GM11168 (cell line): ENCODE data around the gene MAP3K13.
"Not testable (repeated sequence)": the region's sequence is repeated elsewhere in the genome, so short reads cannot be mapped to it uniquely, and the experiment has no call there.

Experiments used
- in situ Hi-C: fragments of 300-500 bp; cut with MboI; formaldehyde crosslinking; loops from one replicate; pipeline ENCODE4 v1.12.0; 2022; ENCODE audit warnings: low sequenced_read_pairs; ENCODE audit not compliant: unreplicated experiment

MAP3K13 gene

DNA sequence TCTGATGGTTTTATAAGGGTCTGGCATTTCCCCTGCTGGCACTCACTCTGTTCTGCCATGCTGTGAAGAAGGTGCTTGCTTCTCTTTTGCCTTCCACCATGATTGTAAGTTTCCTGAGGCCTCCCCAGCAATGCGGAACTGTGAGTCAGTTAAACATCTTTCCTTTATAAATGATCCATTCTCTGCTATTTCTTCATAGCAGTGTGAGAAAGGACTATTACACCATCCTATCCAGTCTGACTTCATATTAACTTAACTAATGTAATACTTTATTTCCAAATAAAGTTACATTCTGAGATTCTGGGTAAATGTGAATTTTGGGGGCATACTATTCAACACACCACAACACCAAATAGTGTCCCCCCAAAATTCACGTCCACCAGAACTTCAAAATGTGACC is 22.2 kb upstream of the MAP3K13 start:
- in situ Hi-C loops = no loop called here

- in situ Hi-C loops = no loop called here
These were observed 21.1 kb upstream of the MAP3K13 start for GRCh38 chr3:185341616-185342458.

- in situ Hi-C loops = no loop called here
These were observed 20.3 kb upstream of the MAP3K13 start for GRCh38 chr3:185342459-185343174.

DNA sequence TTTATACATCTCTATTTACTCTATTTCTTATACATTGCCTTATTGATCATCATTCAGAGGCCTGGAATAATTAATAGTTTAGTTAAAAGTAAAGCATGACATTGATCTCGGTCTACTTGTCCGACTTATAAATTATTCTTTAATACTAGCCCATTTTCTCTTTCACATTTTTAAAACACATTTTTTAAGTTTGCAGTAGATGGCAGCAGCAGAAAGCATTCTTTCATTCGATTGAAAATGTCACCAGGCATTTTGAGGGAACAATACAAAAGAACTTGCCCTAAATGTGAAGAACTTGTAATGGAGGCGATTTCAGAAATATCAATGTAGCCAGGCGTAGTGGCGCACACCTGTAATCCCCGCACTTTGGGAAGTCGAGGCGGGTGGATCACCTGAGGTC is 15.5 kb upstream of the MAP3K13 start:
- in situ Hi-C loops = no loop called here

- in situ Hi-C loops = no loop called here
These were observed 12.1 kb upstream of the MAP3K13 start for GRCh38 chr3:185350841-185351240.

- in situ Hi-C loops = no loop called here
These were observed 11.5 kb upstream of the MAP3K13 start for GRCh38 chr3:185351396-185351795.

DNA sequence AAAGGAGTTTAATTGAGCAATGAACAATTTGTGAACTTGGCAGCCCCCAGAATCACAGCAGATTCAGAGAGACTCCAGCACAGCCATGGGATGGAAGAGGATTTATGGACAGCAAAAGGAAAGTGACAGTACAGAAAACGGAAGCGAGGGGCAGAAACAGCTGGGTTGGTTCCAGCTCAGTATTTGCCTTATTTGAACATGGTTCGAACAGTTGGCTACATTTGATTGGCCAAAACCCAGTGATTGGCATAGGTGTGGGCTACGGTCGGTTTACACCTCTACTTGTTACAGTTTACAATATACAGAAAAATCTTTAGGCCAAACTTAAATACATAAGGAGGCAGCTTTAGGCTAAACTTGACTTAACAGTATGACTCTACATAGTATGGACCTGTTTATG is 9.7 kb upstream of the MAP3K13 start:
- in situ Hi-C loops = no loop called here

DNA sequence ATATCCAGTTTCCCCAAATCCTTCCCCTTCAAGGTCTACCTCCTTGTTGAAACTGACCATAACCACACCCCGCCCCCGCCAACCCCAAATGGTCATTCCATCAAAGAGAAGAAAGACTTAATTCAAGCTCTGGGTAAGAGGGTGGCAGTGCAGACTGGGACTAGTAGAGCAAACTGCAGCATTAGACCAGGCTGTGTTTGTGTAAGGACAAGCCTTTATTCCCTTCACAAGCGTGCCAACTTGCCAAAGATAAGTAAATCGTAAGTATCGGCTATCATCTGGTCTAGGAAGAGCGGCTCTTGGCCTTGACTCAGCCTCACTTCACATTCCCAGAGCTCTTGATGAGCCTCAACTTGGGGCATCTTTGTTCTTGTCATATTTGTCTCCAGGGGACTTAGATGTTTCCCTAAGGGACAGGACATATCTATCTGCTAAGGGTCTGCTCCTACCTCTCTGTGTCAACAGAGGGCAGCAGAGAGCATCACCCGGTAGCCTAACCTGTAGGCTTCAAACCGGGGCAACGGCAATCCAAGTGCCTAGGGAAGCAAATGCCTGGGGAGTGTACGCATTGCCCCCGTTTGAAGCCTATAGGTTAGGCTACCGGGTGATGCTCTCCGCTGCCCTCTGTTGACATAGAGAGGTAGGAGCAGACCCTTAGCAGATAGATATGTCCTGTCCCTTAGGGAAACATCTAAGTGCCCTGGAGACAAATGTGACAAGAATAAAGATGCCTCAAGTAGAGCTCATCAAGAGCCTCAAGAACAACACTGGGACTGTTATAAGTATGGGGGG is 8.9 kb upstream of the MAP3K13 start:
- in situ Hi-C loops = no loop called here

- in situ Hi-C loops = no loop called here
These were observed 6.4 kb upstream of the MAP3K13 start for GRCh38 chr3:185356499-185356898.

DNA sequence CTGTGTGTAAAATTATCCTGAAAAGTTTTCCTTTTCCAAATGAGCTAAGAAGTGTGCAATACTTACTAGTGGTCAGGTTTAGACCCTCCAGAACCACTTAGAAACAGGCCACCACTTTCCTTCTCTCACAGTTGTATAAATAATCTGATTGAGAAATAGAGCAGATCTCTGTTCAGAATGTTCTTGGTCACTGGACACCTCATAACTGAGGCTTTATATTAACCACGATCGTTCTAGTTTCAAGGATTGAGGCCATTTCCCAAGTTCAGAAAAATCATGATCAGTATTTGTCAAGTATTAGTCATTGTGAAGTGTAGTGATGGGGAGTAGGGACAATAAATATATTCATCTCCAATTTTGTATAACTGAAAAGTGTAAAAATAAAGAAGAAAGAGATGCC is 1.0 kb upstream of the MAP3K13 start:
- in situ Hi-C loops = no loop called here

DNA sequence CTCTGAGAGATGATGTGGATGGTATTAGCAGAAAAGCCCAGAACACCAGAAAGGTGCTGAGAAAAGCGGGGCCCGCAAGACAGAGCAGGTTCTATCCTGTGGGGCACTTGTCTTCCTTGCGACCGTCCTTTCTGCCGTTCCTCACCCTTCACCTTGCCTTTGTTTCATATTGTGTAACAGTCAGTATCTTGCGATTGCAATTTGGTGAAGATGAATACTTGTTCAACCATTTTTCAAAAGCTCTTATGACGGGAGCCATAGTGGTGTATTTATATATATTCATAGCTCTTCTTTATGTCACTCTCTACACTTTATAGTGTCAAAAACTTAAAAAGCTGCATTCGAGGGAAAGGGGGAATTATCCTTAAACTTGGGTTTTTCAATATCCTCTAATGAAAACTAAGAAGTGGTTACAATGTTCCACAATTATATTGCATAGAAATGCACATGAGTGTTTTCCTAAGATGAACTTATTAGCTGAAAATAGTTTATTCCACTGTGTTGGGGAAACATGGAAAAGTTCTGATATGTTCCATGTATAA is 797 bp downstream of the MAP3K13 start:
- in situ Hi-C loops = no loop called here

DNA sequence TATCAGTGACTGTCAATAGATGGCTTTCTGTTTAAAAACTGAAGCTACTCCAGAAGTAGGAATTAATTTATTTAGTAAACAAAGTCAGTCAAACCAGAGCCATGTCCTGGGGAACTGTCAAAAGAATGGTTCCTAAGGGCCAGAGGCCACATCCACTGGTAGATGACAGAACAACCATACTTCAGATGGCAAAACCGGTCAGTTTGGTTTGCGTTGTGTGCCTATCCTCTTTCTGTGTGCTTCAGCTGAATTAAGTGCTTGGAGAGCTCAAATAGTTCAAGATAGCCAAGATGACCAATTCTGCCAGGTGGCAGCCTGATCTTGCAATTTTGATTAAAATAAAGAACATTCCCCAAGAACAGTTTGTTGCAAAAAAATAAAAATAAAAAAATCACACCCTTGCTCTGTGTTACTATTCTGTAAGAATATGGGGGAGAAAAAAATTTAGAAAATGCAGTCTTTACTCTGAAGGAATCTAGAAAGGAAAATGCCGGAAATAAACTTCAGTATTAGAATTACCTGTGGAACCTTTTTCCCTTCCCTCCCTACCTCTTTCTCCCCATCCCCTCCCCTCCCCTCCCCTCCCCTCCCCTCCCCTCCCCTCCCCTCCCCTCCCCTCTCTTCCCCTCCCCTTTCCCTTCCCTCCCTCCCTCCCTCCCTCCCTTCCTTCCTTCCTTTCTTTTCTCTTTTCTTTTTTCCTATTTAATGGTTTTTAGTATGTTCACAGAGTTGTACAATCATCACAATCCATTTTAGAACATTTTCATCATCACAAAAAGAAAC is 2.5 kb downstream of the MAP3K13 start:
- in situ Hi-C loops = no loop called here

GRCh38 chr3:185366074-185366335 is 3.1 kb downstream of the MAP3K13 start:
- in situ Hi-C loops = no loop called here

GRCh38 chr3:185366913-185367312 is 4.0 kb downstream of the MAP3K13 start:
- in situ Hi-C loops = no loop called here

DNA sequence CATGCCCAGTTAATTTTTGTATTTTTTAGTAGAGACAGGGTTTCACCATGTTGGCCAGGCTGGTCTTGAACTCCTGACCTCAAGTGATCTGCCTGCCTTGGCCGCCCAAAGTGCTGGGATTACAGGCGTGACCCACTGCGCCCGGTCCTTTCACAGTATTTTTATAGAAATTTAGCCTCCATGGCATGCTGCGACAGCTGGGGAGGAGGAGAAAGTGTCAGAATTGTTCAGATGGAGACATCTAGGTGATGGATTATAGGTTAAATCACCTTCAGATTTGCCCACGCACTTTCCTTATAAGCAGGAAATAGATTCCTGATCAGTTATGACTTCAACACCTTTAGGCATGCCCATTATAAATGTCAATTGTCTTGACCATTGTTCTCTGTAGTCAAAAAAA is 7.4 kb downstream of the MAP3K13 start:
- in situ Hi-C loops = not testable (repeated sequence)

DNA sequence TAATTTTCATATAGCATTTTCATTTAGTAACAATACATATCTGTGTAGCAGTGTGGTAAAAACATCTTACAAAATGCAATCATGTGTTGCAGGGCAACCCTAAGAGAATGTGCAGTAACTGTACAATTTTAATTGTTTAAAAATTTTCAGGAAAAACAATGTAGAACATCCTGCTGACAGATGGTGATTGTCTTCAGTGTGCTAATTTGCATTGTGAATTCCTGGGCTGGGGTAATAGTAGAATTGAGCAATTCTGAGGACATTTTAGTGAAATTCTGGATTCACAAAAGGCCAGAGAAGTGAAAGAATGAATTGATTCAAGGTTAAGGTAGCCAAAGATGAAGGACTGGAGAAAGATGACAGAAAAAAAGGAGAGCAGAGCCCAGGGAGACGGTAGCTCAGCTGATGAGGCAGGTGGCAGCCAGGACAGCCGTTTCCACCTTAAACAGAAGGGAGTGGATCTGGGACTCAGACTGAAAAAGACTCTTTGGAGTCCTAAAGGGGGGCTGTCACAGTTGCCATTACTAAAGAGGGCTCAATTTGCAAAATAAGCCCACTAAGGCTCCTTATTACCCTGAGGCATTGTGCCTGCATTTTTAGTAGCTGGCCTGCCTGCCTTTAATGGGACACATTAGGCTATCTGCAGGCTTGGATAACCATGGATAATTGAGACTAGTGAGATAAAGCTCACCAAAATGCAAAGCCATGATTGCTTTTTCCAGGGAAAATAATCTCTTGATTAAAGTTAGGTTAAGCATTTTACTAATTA is 8.6 kb downstream of the MAP3K13 start:
- in situ Hi-C loops = no loop called here

GRCh38 chr3:185381320-185382058 is 18.6 kb downstream of the MAP3K13 start:
- in situ Hi-C loops = no loop called here

GRCh38 chr3:185382154-185382553 is 19.2 kb downstream of the MAP3K13 start:
- in situ Hi-C loops = no loop called here

DNA sequence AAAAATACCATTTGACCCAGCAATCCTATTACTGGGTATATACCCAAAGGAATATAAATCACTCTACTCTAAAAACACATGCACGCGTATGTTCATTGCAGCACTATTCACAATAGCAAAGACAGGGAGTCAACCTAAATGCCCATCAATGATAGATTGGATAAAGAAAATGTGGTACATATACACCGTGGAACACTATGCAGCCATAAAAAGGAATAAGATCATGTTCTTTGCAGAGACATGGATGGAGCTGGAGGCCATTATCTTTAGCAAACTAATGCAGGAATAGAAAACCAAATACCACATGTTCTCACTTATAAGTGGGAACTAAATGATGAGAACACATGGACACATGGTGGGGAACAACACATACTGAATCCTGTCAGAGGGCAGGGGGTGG is 23.6 kb downstream of the MAP3K13 start:
- in situ Hi-C loops = not testable (repeated sequence)
